Endothelial cell of hepatic sinusoid (primary cell): ENCODE measurements around the gene FTL.

Experiments used
- in situ Hi-C: cut with HindIII; loops from 2 replicates; pipeline ENCODE4 v1.10.0; 2017; ENCODE audit warnings: low sequenced_read_pairs

Gene FTL

DNA sequence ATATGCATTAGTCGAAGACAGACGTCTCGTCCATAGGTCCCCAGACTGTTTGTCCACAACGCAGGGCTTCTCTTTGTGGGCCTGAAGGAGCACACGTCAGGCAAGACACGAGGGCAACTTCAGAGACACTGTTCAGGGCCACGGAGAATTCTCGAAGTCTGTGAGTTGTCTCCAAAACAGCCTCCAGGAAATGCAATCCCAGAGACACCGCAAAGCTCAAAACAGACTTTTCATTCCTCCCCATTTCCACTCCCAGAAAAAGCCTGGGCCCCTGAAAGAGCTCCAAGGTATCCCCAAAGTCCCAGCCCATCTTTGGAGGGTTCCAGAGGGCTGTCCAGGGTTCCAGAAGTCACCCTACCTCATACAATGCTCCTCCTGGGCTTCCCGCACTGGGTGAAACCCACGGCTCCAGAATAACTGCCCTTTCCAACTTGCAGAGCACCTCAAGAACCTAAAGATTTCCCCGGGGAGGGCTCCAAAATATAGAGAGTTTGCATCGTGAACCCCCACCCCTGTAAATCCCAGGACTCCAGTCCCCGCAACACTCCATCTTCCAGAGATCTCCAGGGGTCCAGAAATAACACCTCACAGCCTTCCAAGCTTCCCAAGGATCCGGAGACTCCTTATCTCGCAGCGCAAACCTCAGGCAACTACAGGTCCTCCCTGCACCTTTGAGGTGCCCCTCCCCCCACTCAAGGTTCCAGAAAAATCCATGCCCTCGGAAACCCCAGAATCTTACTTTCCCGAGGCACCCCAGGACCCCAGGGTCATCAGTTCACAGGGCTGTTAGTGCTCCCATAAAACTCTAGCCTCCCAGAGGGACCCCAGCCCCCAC lies 687 bp upstream of the FTL start:
- in situ Hi-C loops: loop anchor here (5.0 to 25.0 kb wide), 2 partner anchors 112 to 327 kb away; partner anchors contain the start of genes CA11 and DBP

- in situ Hi-C loops: loop anchor here (5.0 to 25.0 kb wide), 2 partner anchors 114 to 329 kb away; partner anchors contain the start of genes CA11 and DBP
Measured at GRCh38 chr19:48965806-48966540, 864 bp downstream of the FTL start.

DNA sequence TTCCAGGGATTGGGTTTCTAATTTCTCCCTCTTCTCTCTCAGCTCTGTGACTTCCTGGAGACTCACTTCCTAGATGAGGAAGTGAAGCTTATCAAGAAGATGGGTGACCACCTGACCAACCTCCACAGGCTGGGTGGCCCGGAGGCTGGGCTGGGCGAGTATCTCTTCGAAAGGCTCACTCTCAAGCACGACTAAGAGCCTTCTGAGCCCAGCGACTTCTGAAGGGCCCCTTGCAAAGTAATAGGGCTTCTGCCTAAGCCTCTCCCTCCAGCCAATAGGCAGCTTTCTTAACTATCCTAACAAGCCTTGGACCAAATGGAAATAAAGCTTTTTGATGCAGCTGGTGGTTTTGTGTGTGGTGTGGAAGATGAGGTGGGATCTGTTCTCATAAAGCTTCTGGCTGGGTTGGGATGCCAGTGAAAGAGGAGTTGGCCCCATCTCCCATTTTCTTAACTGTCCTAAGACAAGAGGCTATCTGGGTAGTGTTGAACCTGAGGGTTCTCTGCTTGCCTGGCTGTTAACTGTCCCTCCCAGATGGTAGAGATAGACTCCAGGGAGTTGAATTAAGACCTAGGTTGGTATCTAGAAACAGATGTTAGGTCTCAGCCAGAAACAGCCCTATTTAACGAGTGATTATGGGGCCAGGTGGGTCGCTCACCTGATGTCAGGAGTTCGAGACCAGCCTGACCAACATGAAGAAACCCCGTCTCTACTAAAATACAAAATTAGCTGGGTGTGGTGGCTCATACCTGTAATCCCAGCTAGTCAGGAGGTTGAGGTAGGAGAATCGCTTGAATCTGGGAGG lies 1.6 kb downstream of the FTL start:
- in situ Hi-C loops: loop anchor here (5.0 to 25.0 kb wide), 2 partner anchors 114 to 329 kb away; partner anchors contain the start of genes CA11 and DBP

DNA sequence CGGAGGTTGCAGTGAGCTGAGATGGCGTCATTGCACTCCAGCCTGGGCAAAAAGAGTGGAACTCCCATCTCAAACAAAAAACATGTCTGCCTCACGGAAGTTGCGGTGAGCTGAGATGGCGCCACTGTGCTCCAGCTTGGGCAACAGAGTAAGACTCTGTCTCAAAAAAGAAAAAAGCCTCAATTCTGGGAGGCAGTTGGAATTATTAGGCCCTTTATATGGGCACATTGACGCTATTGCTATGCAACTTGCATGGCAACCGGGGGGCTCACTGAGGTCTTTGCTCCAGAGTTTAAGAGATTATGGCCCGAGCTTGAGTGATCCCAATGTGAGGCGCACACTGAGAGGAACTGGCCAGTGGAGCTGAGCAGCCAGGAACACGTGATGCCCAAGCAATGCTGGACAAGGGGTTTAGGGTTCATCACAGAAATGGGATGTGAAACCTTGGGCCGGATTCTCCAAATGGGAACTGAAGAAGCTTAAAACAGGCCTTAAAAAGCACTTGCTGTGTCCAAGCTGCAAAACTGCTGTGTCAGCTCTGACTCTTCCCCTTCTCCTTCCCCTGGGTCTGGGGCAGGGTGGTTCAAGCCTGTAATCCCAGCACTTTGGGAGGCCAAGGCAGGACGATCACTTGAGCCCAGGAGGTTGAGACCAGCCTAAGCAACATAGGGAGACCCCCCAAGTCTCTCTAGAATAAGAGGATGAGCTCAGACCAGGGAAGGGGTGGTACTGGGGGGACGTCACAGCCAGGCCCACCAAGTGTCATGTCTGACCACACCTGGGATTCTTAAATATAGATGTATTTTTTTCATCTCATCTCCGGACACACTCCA lies 2.5 kb downstream of the FTL start:
- in situ Hi-C loops: loop anchor here (5.0 to 25.0 kb wide), 2 partner anchors 115 to 330 kb away; partner anchors contain the start of genes CA11 and DBP

DNA sequence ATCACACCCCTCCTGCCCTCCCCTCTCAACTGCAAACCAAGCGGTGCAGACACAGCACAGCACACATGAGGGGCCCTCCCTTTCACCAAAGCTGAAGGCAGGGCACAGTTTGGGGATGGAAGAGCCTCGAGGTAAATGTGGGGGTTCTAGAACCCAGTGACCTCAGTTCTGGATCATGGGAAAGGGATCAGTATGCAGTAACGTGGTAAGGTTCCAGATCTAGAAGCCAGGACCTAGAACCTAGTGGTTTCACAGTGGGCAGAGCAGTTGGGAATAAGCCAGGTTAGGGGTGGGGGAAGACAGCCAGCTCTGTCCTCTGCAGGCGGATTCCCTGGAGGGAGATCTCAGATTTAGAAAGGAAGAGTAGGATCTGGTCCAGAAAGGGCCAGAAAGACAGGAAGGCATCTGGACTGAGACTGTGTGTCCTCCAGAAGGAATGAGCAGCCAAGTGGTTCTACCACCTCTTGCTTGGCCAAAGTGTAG lies 3.1 kb downstream of the FTL start:
- in situ Hi-C loops: loop anchor here (5.0 to 25.0 kb wide), 2 partner anchors 116 to 331 kb away; partner anchors contain the start of genes CA11 and DBP

- in situ Hi-C loops: loop anchor here (5.0 to 25.0 kb wide), 2 partner anchors 117 to 332 kb away; partner anchors contain the start of genes CA11 and DBP
Measured at GRCh38 chr19:48968813-48969218, 3.7 kb downstream of the FTL start.

- in situ Hi-C loops: loop anchor here (5.0 to 25.0 kb wide), 2 partner anchors 117 to 332 kb away; partner anchors contain the start of genes CA11 and DBP
Measured at GRCh38 chr19:48969276-48970138, 4.4 kb downstream of the FTL start.

GRCh38 chr19:48970139-48970766 lies 5.1 kb downstream of the FTL start:
- in situ Hi-C loops: loop anchor here (25.0 kb wide), 1 partner anchor 333 kb away; the partner anchor contains the start of genes CA11 and DBP

DNA sequence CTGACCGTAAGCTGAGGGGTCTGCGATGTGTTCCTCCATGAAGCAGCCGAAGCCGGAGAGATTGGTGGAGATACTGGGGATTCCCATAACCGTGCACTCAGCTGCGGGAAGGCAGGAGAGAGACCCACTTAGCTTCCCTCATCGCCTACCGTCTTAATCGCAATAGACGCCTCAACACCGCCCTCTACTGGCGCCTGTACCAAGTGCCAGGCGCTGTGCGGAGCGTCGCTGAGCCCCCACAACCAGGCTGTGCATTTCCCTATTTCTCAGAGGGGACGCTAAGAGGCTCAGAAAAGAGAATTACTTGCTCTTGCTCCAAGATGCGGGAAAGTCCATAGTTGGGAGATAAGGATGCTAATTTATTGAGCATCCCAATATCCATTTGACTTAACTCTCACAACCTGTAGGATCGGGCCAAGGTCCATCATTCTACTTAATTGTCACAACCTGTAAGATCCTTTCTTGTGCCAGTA lies 5.8 kb downstream of the FTL start:
- in situ Hi-C loops: loop anchor here (25.0 kb wide), 1 partner anchor 334 kb away; the partner anchor contains the start of genes CA11 and DBP

DNA sequence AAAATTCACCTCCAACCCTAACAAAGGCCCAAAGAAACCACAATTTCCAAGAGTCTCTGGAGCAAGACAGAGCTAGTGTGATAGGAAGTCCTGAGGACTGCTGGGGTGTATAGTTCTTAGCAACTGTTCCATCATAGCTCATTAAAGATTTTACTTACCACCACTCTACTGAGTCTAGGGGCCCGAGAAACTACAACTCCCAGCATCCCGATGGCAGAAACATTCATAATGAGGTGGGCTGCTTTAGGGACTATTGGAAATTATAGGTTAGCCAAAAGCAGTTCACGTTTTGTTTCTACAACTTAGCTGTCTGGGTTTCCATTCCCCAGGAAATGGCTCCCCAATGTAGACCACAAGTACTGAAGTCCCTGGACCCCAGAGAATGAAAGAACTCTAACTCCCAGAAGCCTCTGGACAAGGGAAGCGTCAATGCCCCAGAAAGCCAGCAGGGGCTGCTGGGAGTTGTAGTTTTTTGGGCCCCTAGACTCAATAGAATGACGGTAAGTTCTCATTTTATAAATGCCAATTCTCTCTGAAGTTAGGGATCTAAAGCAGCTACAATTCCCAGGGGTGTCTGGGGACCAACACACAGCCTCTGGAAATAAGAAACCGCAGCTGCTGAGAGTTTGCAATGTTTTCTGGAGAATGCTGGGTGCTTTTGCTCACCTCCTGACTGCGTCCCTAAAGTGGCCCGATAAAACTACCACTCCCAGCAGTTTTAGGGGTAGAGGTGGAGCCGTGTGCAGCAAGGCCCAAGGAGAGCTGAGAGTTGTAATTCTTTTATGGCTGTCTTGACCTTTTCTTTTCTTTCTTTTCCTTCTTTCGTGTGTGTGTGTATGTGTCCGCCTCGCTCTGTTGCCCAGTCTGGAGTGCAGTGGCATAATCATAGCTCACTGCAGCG lies 11.1 kb downstream of the FTL start:
- in situ Hi-C loops: loop anchor here (5.0 kb wide), 1 partner anchor 64 kb away; no protein-coding TSS in a partner anchor

GRCh38 chr19:48977061-48977460 lies 12.0 kb downstream of the FTL start:
- in situ Hi-C loops: loop anchor here (5.0 kb wide), 1 partner anchor 65 kb away; no protein-coding TSS in a partner anchor

DNA sequence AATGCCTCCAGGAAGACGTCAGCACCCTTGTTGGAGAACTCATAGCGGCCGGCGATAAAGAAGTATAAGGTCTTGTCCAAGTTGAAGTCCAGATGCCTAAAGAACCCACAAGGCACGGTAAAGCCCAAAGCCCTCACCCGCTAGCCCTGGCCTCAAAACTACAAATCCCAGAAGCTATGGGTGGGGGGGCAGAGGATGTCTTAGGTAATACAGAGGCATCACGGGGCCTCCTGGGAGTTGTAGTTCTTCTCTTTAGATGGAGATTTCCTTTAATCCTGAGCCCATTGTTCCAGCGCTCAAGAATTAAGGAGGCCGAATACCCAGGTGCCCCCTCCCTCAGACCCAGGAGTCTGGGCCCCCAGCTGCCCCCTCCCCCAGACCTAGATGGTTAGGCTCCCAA lies 17.2 kb downstream of the FTL start:
- in situ Hi-C loops: loop anchor here (10.0 kb wide), 1 partner anchor 213 kb away; no protein-coding TSS in a partner anchor

GRCh38 chr19:48985711-48986110 lies 20.6 kb downstream of the FTL start:
- in situ Hi-C loops: loop anchor here (5.0 to 10.0 kb wide), 2 partner anchors 188 to 209 kb away; no protein-coding TSS in a partner anchor

- in situ Hi-C loops: loop anchor here (5.0 to 10.0 kb wide), 2 partner anchors 189 to 209 kb away; no protein-coding TSS in a partner anchor
Measured at GRCh38 chr19:48986211-48986610, 21.1 kb downstream of the FTL start.

DNA sequence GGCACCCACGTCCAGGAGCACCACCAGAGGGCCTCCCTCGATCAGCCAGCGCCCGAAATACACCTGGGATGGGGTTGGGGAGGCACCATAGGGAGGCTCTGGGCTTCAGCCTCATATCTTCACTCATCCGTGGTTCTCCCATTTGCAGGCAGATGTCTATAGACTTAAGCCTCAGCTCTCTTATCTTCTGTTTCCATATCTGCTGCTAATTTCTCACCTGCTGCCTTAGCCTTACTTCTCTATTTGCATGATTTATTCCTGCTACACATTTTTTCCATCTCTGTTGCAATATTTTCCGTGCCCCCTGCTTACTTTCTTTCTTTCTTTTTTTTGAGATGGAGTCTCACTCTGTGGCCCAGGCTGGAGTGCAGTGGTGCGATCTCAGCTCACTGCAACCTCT lies 22.2 kb downstream of the FTL start:
- in situ Hi-C loops: loop anchor here (5.0 to 10.0 kb wide), 2 partner anchors 190 to 207 kb away; no protein-coding TSS in a partner anchor

DNA sequence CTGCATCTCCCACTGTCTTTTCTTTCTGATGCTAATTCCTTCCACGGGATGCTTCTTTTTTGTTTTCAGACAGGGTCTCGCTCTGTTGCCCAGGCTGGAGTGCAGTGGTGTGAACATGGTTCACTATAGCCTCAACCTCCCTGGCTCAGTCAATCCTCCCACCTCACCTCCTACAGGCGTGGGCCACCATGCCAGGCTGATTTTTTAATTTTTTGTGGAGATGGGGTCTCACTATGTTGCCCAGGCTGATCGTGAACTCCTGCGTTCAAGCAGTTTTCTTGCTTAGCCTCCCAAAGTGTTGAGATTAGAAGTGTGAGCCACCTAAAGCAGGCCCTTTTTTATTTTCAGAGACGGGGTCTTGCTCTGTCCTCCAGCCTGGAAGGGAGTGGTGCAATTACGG lies 23.2 kb downstream of the FTL start:
- in situ Hi-C loops: loop anchor here (5.0 to 10.0 kb wide), 2 partner anchors 191 to 207 kb away; no protein-coding TSS in a partner anchor
